RKO (cell line): Measurements from ENCODE around the gene MED16.
"Not testable (repeated sequence)": the region's sequence is repeated elsewhere in the genome, so short reads cannot be mapped to it uniquely, and the experiment has no call there.

ENCODE experiments used
- DNase-seq: peaks from one replicate; pipeline ENCODE4 v3.0.0-alpha.2; 2016; ENCODE audit warnings: low spot score

Gene MED16

DNA sequence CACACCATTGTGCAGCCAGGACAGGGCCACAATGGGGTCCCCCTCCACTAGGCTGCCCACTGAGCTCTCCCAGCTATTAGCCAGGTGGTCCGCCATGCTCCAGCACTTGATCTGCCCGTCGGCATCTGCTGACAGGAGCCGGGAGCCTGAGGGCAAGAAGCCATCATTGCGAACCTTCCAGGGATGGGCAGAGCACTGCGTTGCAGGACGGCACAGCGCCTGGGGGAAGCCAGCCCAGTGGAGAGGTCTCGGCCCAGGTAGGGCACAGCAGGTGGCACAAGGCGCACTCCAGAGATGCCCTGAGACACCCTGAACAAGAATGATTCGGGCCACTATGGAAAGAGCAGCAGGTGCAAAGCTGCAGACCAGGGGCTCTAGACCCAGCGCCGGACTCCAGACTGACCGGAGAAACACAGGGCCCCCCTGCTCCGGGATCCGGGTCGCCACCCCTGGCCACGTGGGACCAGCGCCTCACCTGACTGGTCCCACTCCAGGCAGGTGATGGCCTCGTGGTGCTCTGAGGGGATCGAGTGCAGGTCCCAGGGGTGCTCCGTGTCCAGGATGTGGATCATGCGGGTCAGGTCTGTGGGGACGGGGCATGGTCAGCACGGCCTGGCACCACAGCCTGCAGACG lies 3.2 kb downstream of the MED16 start:
- DNase-seq, result no peak

DNA sequence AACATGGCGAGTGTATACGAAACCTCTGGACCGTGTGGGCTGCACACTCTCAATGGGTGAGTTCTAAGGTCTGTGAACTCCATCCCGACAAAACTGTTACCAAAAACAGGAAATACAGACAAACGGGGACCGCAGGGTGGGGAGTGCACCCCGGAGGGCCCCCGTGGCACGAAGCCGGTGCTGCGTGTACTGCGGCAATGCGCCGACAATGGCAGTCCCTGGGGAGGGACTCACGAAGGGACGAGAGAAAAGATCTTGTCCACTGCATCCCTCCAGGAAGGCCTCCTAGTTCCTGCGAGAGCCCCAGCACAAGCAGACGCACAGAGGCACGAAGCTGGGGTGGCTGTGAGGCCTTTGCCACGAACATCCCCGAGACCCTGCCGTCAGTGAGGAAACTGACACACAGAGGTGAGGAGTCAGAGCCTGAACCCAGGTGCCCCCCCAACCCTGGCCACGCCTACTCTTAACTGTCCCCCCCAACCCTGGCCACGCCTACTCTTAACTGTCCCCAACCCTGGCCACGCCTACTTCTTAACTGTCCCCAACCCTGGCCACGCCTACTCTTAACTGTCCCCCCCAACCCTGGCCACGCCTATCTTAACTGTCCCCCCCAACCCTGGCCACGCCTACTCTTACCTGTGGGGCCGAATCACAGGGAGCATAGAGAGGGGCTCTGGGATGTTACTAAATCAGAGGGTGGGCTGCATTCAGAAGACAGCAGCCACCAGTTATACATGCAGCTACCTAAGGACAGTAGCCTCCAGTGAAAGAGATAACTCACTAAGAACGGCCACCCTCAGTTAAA lies 4.2 kb downstream of the MED16 start:
- no peak for DNase-seq

DNA sequence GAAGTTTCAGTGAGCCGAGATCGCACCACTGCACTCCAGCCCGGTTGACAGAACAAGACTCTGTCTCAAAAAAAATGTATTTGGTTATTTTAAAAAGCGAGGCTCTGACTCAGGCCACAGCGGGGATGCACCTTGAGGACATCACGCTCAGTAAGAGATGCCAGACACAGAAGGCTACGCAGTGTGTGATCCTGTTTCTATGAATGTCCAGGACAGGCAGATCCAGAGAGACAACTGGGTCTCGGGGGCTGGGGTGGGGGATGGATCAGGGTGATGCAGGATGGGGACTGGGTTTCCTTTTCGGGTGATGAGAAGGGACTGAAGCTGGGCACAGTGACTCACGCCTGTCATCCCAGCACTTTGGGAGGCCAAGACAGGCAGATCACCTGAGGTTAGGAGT lies 5.4 kb downstream of the MED16 start:
- DNase-seq, result no peak

- DNase-seq, result peak; percentile 35
Measured at GRCh38 chr19:887072-887471, 5.9 kb downstream of the MED16 start.

- DNase-seq, result no peak
Measured at GRCh38 chr19:885536-886224, 7.3 kb downstream of the MED16 start.

DNA sequence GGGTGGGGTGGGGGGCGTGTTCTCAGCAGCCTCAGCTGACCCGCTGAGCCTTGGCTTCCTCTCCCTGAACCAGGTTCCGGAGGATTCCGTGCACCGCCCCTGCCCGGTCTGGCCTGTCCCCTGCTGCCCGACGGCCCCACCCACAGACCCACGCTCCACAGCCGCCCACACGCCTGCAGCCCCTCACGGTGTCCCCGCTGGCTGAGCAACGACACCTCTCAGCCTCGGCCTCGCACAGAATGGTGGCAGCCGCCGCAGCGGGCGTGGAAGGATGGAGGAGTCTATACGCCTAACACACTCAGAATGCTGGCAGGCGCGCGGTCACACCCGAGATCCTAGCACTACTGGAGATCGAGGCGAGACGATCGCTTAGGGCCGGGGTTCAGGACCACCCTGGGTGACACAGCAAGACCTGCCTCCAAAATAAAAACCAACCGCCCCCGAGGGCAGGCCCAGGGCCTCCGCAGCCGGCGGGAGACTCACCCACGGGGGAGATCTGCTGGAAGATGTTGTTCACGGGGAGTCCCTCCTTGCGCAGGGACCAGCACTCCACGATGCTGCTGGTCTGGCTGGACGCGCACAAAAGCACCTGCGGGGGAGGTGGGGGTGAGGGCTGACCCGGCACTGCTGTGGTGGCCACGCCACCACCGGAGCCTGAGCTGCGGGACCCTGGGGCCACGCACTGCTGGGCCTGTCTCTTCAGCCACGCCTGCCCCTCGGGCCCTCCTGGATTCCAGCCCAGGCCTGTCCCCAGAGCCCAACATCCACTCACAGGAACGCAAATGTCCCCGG lies 8.4 kb downstream of the MED16 start:
- DNase-seq, result no peak

DNA sequence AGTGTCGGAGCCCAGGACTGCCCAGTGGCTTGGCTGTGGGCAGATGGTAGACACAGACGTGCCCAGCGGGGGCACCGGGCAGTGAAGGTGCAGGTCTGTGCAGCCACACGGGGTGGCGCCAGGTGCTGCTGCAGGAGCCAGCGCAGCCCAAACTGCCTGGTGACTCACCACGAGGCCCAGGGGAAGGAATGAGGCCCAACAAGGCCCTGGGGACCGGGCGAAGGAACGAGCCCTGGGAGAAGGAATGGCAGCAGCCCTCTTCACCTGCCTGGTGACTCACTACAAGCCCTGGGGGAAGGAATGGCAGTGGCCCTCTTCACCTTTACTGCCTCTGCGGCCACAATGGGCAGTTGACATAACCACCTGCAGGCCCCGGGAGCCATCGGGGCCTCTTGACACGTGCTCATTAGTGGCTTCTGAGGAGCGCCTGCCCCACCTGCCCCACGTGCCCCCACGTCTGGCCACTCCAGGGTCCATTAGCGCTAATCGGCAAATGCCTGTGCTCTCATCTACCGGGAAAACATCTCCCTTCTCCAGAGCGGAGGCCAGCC lies 9.3 kb downstream of the MED16 start:
- DNase-seq, result no peak

DNA sequence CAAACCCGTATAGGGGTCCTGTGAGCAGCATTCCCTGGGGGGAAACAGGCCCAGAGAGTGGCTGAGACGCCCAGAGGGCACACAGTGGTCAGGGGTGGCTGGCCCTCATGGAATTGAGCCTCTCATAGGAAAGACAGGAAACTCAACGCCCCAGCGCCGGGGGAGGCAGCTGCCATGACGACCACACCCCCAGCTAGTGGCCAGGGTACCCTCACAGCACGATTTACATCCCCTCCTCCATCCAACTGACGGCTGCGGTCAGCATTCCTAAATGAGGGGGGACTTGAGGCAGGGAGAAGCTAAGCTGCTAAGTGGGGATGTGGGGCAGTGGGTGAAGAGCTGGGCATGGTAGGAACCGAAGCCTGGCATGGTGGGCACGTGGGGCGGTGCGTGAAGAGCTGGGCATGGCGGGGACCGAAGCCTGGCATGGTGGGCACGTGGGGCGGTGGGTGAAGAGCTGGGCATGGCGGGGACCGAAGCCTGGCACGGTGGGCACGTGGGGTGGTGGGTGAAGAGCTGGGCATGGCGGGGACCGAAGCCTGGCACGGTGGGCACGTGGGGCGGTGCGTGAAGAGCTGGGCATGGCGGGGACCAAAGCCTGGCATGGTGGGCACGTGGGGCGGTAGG lies 10.0 kb downstream of the MED16 start:
- DNase-seq, result no peak

- DNase-seq, result no peak
Measured at GRCh38 chr19:881385-882071, 11.5 kb downstream of the MED16 start.

DNA sequence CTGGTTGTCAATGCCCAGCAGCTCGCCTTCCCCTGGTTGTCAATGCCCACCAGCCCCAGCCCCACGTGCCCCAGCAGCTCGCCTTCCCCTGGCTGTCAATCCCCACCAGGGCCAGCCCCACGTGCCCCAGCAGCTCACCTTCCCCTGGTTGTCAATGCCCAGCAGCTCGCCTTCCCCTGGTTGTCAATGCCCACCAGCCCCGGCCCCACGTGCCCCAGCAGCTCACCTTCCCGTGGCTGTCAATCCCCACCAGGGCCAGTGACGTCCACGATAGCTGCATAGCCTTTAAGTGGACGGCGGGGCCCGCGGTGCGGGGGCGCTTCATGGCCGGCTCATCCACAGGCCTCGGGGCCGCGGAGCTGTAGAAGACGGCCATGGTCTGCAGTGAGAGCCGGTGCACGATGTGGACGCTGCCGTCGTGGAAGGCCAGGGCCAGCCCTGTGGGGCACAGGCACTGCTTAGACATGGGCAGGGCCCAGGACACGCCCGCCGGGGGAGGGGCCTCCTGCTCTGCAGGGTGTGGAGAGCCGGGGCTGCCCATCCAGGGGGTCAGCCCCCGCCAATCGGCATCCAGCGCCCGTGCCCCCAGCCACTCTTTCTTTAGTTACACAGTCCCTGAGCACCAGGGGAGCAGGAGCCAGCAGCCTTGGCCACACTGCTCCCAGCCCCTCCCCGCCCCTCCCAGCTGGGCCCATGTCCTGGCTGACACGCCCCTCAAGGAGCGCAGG lies 13.1 kb downstream of the MED16 start:
- DNase-seq, result no peak

DNA sequence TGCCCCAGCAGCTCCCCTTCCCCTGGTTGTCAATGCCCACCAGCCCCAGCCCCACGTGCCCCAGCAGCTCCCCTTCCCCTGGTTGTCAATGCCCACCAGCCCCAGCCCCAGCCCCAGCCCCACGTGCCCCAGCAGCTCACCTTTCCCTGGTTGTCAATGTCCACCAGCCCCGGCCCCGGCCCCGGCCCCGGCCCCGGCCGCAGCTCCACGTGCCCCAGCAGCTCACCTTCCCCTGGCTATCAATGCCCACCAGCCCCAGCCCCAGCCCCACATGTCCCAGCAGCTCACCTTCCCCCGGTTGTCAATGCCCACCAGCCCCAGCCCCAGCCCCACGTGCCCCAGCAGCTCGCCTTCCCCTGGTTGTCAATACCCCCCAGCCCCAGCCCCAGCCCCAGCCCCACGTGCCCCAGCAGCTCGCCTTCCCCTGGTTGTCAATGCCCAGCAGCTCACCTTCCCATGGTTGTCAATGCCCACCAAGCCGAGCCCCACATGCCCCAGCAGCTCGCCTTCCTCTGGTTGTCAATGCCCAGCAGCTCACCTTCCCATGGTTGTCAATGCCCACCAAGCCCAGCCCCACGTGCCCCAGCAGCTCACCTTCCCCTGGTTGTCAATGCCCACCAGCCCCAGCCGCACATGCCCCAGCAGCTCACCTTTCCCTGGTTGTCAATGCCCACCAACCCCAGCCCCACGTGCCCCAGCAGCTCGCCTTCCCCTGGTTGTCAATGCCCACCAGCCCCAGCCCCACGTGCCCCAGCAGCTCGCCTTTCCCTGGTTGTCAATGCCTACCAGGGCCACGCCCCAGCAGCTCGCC lies 14.0 kb downstream of the MED16 start:
- not testable (repeated sequence) for DNase-seq

DNA sequence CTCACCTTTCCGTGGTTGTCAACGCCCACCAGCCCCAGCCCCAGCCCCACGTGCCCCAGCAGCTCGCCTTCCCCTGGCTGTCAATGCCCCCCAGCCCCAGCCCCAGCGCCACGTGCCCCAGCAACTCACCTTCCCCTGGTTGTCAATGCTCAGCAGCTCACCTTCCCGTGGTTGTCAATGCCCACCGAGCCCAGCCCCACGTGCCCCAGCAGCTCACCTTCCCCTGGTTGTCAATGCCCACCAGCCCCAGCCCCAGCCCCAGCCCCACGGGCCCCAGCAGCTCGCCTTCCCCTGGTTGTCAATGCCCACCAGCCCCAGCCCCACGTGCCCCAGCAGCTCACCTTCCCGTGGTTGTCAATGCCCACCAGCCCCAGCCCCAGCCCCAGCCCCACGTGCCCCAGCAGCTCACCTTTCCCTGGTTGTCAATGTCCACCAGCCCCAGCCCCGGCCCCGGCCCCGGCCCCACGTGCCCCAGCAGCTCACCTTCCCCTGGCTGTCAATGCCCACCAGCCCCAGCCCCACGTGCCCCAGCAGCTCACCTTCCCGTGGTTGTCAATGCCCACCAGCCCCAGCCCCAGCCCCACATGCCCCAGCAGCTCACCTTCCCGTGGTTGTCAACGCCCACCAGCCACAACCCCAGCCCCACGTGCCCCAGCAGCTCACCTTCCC lies 14.9 kb downstream of the MED16 start:
- not testable (repeated sequence) for DNase-seq

- no peak for DNase-seq
Measured at GRCh38 chr19:876780-877314, 16.1 kb downstream of the MED16 start.

GRCh38 chr19:876089-876488 lies 16.9 kb downstream of the MED16 start:
- no peak for DNase-seq

DNA sequence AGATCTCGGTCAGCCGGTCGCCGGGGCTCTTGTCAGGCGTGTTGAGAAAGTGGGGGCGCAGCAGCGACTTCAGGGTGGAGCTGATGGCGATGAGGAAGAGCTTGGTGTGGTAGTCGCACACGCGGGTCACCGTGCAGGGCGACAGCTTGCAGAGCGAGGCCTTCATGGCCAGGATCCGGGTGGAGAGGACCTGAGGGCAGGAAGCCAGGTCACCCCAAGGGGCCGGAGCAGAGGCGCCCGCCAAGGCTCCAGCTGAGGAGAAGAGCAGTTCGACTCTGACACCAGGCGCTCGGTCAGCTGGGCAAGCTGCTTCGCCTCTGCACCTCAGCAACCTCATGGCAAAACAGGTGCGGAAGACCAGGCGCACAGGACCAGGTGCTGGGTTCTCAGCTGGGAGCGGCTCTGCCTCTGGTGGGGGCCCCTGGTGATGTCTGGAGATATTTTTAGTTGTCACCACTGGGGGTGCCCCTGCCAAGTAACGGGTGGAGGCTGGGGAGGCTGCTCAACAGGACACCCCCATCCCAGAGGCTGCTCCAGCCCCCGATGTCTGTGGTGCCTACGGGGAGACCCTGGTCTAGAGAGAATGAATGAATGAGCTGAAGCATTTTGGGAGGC lies 17.6 kb downstream of the MED16 start:
- no peak for DNase-seq

- DNase-seq, result no peak
Measured at GRCh38 chr19:873561-874041, 19.4 kb downstream of the MED16 start.

- peak; percentile 53 for DNase-seq
Measured at GRCh38 chr19:873084-873483, 19.9 kb downstream of the MED16 start.
